ENCODE results near the gene DYRK3. TPM values are rescaled to one million over a fixed set of nuclear protein-coding genes. Genes with fewer than 3 reads are reported as not detected.

Gene DYRK3
- total and polyA plus RNA-seq, 2 of the 13 experiments (the other 11 are each of a cell fraction or from before 2014, with no cell fraction given), result 0.48 to 2.8 TPM

DNA sequence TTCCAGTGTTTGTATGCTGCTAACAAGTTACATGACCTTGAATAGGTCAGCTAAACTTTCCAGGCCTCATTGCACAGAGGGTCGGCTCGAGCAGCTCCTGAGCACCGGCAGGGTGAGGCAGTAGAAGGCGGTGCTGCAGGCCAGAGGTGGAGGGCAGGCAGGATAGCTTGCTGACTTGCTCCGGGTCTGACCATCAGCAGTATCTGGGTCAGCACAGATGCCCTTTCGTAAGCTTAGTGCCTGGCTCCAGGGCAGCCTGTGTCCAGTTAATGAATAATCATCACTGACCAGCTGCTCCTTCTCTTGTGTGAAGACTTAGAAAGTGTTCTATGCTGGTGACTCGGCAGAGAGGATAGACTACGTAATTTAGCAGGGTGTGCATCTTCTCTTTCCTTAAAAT lies 56.3 kb downstream of the DYRK3 start (continued):
- TF ChIP-seq ZFX (CRISPR knock-in tag; IDR thresholded peaks at IDR 0.05; ENCODE audit: low read depth) (peak; percentile 52; the same call in 1 of the 2 replicates), MAFK (conservative IDR thresholded peaks at IDR 0.05 in 1 of 2, IDR thresholded peaks at IDR 0.05 in 1 of 2; ENCODE audit: low read length in 2 of 2) (no peak), SOX5 (CRISPR knock-in tag; IDR thresholded peaks at IDR 0.05; ENCODE audit: borderline replicate concordance) (no peak), MYNN (CRISPR knock-in tag; IDR thresholded peaks at IDR 0.05; ENCODE audit: low read depth) (no peak), ZFYVE20 (CRISPR knock-in tag; IDR thresholded peaks at IDR 0.05; ENCODE audit: borderline replicate concordance, low read depth) (no peak), ZNF501 (CRISPR knock-in tag; IDR thresholded peaks at IDR 0.05) (no peak), ZNF17 (CRISPR knock-in tag; IDR thresholded peaks at IDR 0.05) (no peak), SAP130 (CRISPR knock-in tag; IDR thresholded peaks at IDR 0.05; ENCODE audit: low read depth) (peak; percentile 62), SUZ12 (IDR thresholded peaks at IDR 0.05; ENCODE audit: low read depth, low read length) (no peak), HOXA9 (CRISPR knock-in tag; IDR thresholded peaks at IDR 0.05; ENCODE audit: borderline replicate concordance) (no peak), ZNF7 (CRISPR knock-in tag; IDR thresholded peaks at IDR 0.05) (no peak), SMAD9 (CRISPR knock-in tag; IDR thresholded peaks at IDR 0.05) (no peak), PRPF4 (IDR thresholded peaks at IDR 0.05; ENCODE audit: low read depth, low read length, poor library complexity, severe bottlenecking) (no peak), ZNF709 (CRISPR knock-in tag; IDR thresholded peaks at IDR 0.05) (no peak), TBX3 (IDR thresholded peaks at IDR 0.05; ENCODE audit: borderline replicate concordance) (no peak)
- TF ChIP-seq, protein P1, sequence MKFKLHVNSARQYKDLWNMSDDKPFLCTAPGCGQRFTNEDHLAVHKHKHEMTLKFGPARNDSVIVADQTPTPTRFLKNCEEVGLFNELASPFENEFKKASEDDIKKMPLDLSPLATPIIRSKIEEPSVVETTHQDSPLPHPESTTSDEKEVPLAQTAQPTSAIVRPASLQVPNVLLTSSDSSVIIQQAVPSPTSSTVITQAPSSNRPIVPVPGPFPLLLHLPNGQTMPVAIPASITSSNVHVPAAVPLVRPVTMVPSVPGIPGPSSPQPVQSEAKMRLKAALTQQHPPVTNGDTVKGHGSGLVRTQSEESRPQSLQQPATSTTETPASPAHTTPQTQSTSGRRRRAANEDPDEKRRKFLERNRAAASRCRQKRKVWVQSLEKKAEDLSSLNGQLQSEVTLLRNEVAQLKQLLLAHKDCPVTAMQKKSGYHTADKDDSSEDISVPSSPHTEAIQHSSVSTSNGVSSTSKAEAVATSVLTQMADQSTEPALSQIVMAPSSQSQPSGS (CRISPR knock-in tag; IDR thresholded peaks at IDR 0.05), result no peak
- TF ChIP-seq, protein P2, sequence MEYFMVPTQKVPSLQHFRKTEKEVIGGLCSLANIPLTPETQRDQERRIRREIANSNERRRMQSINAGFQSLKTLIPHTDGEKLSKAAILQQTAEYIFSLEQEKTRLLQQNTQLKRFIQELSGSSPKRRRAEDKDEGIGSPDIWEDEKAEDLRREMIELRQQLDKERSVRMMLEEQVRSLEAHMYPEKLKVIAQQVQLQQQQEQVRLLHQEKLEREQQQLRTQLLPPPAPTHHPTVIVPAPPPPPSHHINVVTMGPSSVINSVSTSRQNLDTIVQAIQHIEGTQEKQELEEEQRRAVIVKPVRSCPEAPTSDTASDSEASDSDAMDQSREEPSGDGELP (IDR thresholded peaks at IDR 0.05; ENCODE audit: borderline replicate concordance, low read depth), result peak; percentile 50; the same call in 1 of the 2 replicates
- TF ChIP-seq, protein P3, sequence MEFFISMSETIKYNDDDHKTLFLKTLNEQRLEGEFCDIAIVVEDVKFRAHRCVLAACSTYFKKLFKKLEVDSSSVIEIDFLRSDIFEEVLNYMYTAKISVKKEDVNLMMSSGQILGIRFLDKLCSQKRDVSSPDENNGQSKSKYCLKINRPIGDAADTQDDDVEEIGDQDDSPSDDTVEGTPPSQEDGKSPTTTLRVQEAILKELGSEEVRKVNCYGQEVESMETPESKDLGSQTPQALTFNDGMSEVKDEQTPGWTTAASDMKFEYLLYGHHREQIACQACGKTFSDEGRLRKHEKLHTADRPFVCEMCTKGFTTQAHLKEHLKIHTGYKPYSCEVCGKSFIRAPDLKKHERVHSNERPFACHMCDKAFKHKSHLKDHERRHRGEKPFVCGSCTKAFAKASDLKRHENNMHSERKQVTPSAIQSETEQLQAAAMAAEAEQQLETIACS (CRISPR knock-in tag; IDR thresholded peaks at IDR 0.05), result no peak
- TF ChIP-seq, protein P4, sequence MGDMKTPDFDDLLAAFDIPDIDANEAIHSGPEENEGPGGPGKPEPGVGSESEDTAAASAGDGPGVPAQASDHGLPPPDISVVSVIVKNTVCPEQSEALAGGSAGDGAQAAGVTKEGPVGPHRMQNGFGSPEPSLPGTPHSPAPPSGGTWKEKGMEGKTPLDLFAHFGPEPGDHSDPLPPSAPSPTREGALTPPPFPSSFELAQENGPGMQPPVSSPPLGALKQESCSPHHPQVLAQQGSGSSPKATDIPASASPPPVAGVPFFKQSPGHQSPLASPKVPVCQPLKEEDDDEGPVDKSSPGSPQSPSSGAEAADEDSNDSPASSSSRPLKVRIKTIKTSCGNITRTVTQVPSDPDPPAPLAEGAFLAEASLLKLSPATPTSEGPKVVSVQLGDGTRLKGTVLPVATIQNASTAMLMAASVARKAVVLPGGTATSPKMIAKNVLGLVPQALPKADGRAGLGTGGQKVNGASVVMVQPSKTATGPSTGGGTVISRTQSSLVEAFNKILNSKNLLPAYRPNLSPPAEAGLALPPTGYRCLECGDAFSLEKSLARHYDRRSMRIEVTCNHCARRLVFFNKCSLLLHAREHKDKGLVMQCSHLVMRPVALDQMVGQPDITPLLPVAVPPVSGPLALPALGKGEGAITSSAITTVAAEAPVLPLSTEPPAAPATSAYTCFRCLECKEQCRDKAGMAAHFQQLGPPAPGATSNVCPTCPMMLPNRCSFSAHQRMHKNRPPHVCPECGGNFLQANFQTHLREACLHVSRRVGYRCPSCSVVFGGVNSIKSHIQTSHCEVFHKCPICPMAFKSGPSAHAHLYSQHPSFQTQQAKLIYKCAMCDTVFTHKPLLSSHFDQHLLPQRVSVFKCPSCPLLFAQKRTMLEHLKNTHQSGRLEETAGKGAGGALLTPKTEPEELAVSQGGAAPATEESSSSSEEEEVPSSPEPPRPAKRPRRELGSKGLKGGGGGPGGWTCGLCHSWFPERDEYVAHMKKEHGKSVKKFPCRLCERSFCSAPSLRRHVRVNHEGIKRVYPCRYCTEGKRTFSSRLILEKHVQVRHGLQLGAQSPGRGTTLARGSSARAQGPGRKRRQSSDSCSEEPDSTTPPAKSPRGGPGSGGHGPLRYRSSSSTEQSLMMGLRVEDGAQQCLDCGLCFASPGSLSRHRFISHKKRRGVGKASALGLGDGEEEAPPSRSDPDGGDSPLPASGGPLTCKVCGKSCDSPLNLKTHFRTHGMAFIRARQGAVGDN (CRISPR knock-in tag; IDR thresholded peaks at IDR 0.05), result peak; percentile 67
- TF ChIP-seq, protein P5, sequence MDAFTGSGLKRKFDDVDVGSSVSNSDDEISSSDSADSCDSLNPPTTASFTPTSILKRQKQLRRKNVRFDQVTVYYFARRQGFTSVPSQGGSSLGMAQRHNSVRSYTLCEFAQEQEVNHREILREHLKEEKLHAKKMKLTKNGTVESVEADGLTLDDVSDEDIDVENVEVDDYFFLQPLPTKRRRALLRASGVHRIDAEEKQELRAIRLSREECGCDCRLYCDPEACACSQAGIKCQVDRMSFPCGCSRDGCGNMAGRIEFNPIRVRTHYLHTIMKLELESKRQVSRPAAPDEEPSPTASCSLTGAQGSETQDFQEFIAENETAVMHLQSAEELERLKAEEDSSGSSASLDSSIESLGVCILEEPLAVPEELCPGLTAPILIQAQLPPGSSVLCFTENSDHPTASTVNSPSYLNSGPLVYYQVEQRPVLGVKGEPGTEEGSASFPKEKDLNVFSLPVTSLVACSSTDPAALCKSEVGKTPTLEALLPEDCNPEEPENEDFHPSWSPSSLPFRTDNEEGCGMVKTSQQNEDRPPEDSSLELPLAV (CRISPR knock-in tag; conservative IDR thresholded peaks at IDR 0.05; ENCODE audit: low read depth), result no peak
